Mesodermal cell (in vitro differentiated cells): Measurements from ENCODE around the gene CCL22.

ENCODE experiments used
- H3K27ac ChIP-seq: 2 replicates; pipeline ENCODE4 v1.7.0; 2013; ENCODE audit warnings: mild to moderate bottlenecking, low read depth, low read length, moderate library complexity; ENCODE audit not compliant: severe bottlenecking
- H3K36me3 ChIP-seq: 2 replicates; pipeline ENCODE4 v1.7.1; 2013; ENCODE audit warnings: mild to moderate bottlenecking, low read length, moderate library complexity; ENCODE audit not compliant: control insufficient read depth, insufficient read depth
- H3K4me1 ChIP-seq: one replicate; pipeline ENCODE4 v1.7.1; 2013; ENCODE audit warnings: mild to moderate bottlenecking, low read length; ENCODE audit not compliant: insufficient read depth, control insufficient read depth, poor library complexity, severe bottlenecking
- H3K4me3 ChIP-seq: 2 replicates; pipeline ENCODE4 v1.7.0; 2013; ENCODE audit warnings: low read length, control low read depth, mild to moderate bottlenecking; ENCODE audit not compliant: insufficient read depth, poor library complexity, severe bottlenecking; ENCODE audit errors: extremely low read depth
- H3K9me3 ChIP-seq: 2 replicates; pipeline ENCODE4 v1.7.1; 2013; ENCODE audit warnings: mild to moderate bottlenecking, low read length, moderate library complexity; ENCODE audit not compliant: control insufficient read depth
- WGBS, 2 experiments: methylation state at CpG; one replicate each; pipeline ENCODE4 v1.1.5; 2013; ENCODE audit warnings: missing lambda C conversion rate in 2 of 2; ENCODE audit not compliant: insufficient coverage in 2 of 2; 5-methylcytosine and 5-hydroxymethylcytosine counted together

CCL22 gene

DNA sequence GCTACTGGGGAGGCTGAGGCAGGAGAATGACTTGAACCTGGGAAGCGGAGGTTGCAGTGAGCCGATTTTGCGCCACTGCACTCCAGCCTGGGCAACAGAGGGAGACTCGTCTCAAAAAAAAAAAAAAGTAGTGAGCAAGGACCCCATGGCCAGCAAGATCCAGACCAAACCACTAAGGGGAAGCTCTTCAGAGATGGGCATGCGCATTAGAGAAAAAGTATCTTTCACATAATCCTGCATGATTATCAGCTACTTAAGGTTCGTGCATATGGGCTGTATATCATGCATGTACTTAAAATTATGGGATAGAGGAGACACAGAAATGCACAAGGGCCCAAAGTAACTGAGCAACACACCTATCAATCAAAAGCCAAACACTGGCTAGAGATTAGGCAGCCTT is 10.7 kb upstream of the CCL22 start:
- no peaks in the 10 kb centered on the region for H3K36me3 ChIP-seq
- no peak overlapping the region for H3K4me3 ChIP-seq
- WGBS, 2 experiments: 75 to 88% methylated on average over 4 of the region's 6 CpGs
- H3K27ac ChIP-seq: no peak overlapping the region
- no peaks in the 10 kb centered on the region for H3K4me1 ChIP-seq
- H3K9me3 ChIP-seq: no peaks in the 10 kb centered on the region

DNA sequence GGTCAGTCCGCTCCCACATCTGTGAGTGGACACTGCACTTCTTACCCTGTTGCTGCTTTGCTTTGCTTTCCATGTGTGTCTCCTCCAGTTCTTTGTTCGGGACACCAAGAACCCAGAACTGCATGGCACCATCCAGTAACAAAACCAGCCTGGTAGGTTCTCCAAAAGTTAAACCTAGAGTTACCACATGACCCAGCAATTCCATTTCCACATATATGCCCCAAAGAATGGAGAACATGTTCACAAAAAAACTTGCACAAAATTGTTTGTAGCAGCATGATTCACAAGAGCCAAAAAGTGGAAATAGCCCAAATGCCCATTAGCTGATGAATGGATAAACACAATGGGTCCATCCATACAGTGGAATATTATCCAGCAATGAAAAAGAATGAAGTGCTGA is 10.3 kb upstream of the CCL22 start:
- H3K27ac ChIP-seq: no peak overlapping the region
- no peaks in the 10 kb centered on the region for H3K4me1 ChIP-seq
- H3K36me3 ChIP-seq: no peaks in the 10 kb centered on the region
- WGBS, 2 experiments: 100% methylated on average over 2 of the region's 2 CpGs
- no peak overlapping the region for H3K4me3 ChIP-seq
- no peaks in the 10 kb centered on the region for H3K9me3 ChIP-seq

DNA sequence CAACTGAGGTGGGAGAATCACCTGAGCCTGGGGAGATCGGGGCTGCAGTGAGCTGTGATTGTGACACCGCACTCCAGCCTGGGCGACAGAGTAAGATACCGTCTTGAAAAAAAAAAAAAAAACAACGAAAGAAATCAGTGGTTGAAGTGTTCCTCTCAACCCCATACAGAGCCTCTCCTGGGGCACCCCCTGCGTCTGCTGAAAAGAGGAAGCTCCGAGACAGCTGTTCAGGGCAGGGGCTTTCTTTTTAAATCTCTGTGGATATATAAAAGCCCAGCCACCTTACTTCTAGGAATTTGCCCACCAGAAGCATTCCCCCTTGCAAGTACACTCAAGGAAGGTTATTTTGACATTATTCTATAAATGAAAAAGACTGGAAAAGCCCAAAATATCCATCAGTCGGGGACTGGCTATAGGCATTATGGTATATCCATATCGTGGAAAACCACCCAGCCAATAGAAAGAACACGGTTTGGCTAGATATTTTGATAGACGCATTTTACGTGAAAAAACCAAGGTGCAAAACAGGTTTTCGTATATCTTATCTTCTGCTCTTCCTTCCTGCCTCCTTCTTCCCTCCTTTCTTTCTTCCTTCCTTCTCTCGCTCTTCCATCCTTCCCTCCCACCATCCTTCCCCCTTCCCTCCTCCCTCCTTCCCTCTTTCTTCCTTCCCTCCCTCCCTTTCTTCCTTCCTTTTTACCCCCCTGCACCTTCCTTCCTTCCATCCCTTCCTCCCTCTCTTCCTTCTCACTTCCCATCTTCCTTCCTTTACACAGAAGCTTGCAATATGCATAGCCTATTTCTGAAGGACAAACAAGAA is 9.2 kb upstream of the CCL22 start:
- Histone ChIP-seq H3K4me3 (no peak overlapping the region), H3K4me1 (no peaks in the 10 kb centered on the region), H3K27ac (no peak overlapping the region), H3K36me3 (no peaks in the 10 kb centered on the region), H3K9me3 (no peaks in the 10 kb centered on the region)
- 76 to 84% methylated on average over 10 to 11 of the region's 14 CpGs for WGBS, 2 experiments

DNA sequence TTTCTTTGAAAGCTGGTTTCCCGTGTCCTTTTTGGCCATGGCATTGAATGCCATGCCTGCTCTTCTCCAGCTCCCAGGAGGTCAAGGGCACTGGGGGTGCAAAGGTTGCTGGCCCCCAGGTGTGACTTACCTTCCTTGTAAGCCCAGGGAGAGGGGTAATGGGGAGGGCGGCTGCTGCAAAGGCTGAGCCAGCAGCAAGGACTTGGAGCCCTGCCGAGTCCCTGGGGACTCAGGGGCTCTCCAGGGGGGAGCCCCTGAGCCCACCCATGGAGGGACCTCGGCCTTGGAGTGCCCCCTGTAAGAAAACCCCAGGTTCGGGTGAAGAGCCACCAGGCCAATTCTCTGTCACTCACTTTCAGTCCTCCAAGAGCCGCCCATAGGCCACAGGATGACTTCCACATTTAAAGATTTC is 5.9 kb upstream of the CCL22 start:
- no peaks in the 10 kb centered on the region for H3K9me3 ChIP-seq
- H3K4me1 ChIP-seq: no peaks in the 10 kb centered on the region
- WGBS, 2 experiments: 67 to 73% methylated on average over 2 to 4 of the region's 6 CpGs
- H3K4me3 ChIP-seq: no peak overlapping the region
- no peak overlapping the region for H3K27ac ChIP-seq
- no peaks in the 10 kb centered on the region for H3K36me3 ChIP-seq

DNA sequence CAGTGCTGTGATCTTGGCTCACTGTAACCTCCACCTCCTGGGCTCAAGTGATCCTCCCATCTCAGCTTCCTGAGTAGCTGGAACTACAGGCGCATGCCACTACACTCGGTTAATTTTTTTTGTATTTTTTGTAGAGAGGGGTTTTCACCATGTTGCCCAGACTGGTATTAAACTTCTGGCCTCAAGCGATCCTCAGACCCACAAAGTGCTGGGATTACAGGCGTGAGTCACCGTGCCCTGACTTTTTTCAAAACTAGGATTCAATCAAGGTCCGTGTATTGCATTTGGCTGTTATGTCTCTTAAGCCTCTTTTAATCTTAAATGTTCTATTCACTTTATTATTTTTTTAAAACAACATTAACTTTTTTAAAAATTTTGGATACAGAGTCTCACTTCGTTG is 4.3 kb upstream of the CCL22 start:
- 82 to 93% methylated on average over 4 to 5 of the region's 7 CpGs for WGBS, 2 experiments
- Histone ChIP-seq H3K36me3 (no peaks in the 10 kb centered on the region), H3K9me3 (no peaks in the 10 kb centered on the region), H3K4me3 (no peak overlapping the region), H3K27ac (no peak overlapping the region), H3K4me1 (no peaks in the 10 kb centered on the region)

DNA sequence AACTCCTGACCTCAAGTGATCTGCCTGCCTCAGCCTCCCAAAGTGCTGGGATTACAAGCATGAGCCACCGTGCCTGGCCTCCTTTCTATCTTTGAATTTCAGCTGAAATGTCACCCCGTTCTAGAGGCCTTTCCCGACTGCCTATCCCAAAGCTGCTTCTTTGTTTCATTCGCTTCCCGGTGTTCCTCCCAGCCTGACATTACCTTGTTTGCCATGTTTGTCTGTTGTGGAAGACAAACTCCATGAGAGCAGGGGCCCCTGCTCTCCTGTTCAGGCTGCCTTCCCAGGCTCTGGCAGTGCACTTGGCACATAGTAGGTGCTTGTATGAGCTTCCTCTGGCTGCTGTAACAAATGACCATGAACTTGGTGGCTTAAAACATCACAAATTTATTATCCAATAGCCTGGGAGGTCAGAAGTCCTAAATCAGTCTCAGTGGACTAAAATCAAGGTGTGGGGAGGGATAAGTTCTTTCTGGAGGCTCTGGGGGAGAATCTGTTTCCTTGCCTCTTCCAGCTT is 2.6 kb upstream of the CCL22 start:
- H3K27ac ChIP-seq: no peak overlapping the region
- H3K4me3 ChIP-seq: no peak overlapping the region
- H3K36me3 ChIP-seq: no peaks in the 10 kb centered on the region
- no peaks in the 10 kb centered on the region for H3K4me1 ChIP-seq
- 70 to 91% methylated on average over 5 of the region's 5 CpGs for WGBS, 2 experiments
- no peaks in the 10 kb centered on the region for H3K9me3 ChIP-seq

DNA sequence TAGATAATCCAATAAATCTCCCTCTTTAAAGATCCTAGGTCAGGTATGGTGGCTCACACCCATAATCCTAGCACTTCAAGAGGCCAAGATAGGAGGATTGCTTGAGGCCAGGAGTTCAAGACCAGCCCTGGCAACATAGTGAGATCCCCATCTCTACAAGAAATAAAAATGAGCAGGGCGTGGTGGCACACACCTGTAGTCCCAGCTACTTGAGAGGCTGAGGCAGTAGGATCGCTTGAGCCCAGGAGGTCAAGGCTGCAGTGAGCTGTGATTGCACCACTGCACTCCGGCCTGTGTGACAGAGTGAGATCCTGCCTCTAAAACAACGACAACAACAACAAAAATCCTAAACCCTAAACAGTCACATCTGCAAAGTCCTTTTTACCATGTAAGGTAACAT is 2.0 kb upstream of the CCL22 start:
- no peaks in the 10 kb centered on the region for H3K9me3 ChIP-seq
- H3K27ac ChIP-seq: no peak overlapping the region
- H3K36me3 ChIP-seq: no peaks in the 10 kb centered on the region
- no peak overlapping the region for H3K4me3 ChIP-seq
- WGBS, 2 experiments: 40 to 100% methylated on average over 1 of the region's 4 CpGs
- no peaks in the 10 kb centered on the region for H3K4me1 ChIP-seq

DNA sequence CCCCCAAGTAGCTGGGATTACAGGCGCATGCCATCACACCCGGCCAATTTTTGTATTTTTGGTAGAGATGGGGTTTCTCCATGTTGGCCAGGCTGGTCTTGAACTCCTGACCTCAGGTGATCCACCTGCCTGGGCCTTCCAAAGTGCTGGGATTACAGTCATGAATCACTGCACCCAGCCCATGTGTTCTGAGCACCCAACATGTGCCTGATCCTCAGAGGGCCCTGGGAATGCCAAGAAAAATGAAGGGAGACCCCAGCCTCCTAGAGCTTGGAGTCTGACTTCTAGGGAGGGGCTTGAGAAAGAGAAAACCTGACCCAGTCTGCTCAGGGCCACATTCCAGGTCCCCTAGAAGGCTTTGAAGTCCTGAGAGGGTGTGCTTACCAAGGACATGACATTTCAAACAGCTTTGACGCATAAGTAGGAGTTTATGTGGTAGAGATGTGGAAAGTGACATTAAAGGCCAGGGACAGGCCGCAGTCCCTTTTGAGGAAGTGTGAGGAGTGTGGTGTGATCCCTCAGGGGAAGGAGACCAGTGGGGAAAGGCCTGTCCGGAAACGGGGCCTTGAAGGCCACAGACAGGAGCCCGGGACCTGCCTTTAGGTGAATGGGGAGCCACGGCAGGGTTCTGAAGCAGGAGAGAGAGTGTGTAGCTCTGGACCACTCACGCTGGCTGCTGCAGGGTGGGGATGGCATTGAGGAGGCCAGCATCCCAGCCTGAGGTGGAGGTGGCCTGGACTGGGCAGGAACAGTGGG is 1.1 kb upstream of the CCL22 start:
- WGBS, 2 experiments: 92 to 95% methylated on average over 7 to 9 of the region's 9 CpGs
- Histone ChIP-seq H3K9me3 (no peaks in the 10 kb centered on the region), H3K36me3 (no peaks in the 10 kb centered on the region), H3K27ac (no peak overlapping the region), H3K4me1 (no peaks in the 10 kb centered on the region), H3K4me3 (no peak overlapping the region)

DNA sequence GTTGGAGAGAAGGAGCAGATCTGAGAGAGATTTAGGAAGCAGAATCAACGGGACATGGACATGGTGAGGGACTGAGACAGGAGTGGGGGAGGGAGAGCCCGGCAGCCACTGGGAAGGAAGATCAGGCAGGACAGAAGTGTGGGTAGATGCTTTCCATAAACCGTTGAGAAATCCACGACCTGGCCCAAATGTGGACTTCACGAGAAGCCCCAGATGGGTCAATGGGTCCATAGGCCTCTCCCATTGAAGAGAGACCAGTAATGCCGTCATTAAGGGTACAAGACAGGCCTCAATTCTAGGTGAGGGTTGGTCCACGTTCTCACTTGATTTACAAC is 530 bp upstream of the CCL22 start:
- H3K27ac ChIP-seq: no peak overlapping the region
- H3K36me3 ChIP-seq: no peaks in the 10 kb centered on the region
- 92 to 93% methylated on average over 6 to 7 of the region's 7 CpGs for WGBS, 2 experiments
- H3K9me3 ChIP-seq: no peaks in the 10 kb centered on the region
- no peaks in the 10 kb centered on the region for H3K4me1 ChIP-seq
- H3K4me3 ChIP-seq: no peak overlapping the region

DNA sequence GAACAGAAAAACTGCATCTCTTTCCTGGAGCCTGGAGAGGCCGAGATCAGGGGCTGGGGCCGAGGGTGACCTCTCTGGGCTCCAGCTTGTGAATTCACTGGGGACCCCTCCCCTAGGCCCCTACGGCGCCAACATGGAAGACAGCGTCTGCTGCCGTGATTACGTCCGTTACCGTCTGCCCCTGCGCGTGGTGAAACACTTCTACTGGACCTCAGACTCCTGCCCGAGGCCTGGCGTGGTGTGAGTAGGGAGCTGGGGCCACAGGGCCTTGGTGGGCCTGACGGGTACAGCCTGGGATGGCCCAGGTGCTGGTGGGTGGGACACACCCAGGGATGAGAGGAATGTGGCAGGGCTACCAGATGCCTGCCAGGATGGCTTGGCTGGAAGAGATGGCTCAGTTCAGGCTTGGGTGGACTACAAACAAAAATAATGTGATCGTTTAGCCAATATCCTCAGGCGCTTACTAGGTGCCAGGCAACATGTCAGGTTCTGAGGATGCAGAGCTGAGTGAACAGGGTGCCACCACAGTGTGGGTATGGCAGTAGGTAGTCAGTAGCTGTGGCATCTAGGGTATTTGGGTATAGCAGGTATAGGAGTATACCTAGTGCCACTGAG is 1.8 kb downstream of the CCL22 start:
- H3K4me3 ChIP-seq: no peak overlapping the region
- 94 to 96% methylated on average over 12 to 15 of the region's 16 CpGs for WGBS, 2 experiments
- no peaks in the 10 kb centered on the region for H3K9me3 ChIP-seq
- H3K27ac ChIP-seq: no peak overlapping the region
- no peaks in the 10 kb centered on the region for H3K4me1 ChIP-seq
- H3K36me3 ChIP-seq: no peaks in the 10 kb centered on the region
